Measurements from ENCODE around the gene MEGF11. TPM values are rescaled to one million over a fixed set of nuclear protein-coding genes. Genes with fewer than 3 reads are reported as not detected.

Gene MEGF11
- polyA plus RNA-seq, 3 donors, result not detected

DNA sequence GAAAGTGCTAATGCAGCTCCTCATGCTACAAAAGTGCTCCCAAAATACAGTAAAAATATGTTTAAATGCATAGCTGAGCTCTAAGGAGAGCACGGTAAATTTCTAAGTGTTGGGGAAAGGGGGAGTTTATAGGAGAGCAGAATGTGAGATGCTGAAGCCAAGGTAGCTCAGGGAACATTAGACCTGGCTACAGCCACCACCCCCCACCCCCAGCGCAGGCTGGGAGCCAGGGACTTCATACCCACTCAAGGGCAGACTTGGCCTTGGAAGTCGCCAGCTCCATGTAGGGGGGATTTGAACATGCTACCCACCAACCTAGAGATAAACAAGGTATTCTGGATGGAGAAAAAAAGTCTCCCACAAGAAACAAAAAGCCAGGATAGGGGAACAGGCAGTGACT lies 142.2 kb downstream of the MEGF11 start:
- H3K4me3 ChIP-seq (replicated peaks in 1 of 3; ENCODE audit: low read depth in 2 of 3, low read length in 3 of 3), result no peak overlapping the region
- no peaks in the 10 kb centered on the region for H3K36me3 Mint-ChIP-seq

DNA sequence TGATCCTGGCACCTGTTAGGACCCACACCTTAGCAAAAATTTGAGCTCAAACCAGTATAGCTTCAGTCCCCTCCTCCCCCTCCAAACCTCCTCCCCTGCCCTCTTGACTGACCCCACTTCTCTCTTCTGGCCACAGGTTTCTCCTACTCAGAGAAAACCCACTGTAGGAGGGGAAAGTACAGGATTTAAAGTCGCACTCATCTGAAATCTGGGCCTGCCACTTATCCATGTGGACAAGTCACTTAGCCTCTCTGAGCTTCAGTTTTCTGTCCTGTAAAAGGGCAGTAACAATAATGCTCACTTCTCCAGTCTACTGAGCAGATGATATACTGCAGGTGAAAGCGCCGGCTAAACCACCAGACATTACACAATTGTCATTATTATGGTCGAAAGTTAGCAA lies 142.7 kb downstream of the MEGF11 start:
- H3K27ac ChIP-seq (ENCODE audit: low read depth in 1 of 2, low read length in 2 of 2), result no peak overlapping the region
- no peaks in the 10 kb centered on the region for H3K9me3 ChIP-seq (replicated peaks in 1 of 2; ENCODE audit: control insufficient read depth in 1 of 2, insufficient read depth in 1 of 2, low read length in 2 of 2)
- H3K27ac Mint-ChIP-seq, result no peak overlapping the region
- H3K4me2 ChIP-seq (replicated peaks; ENCODE audit: extremely low read depth, low read length, poor library complexity, severe bottlenecking), result no peak overlapping the region
- H4K20me1 ChIP-seq (ENCODE audit: insufficient read depth, low read length), result no peaks in the 10 kb centered on the region
- WGBS (ENCODE audit: insufficient coverage), result no CpG with 5 or more reads among the region's 4 CpGs
- peaks cover 10 to 22% (median 11%) of the 10 kb centered on the region in 3 donors for H3K27me3 Mint-ChIP-seq (ENCODE audit: low read depth in 3 of 3)
- H3K9me3 Mint-ChIP-seq, result no peaks in the 10 kb centered on the region
- no peaks in the 10 kb centered on the region for H3K36me3 Mint-ChIP-seq
- no peak for DNase-seq
- H3K4me3 Mint-ChIP-seq, result no peak overlapping the region
- peaks cover 2% of the 10 kb centered on the region for H3K4me1 Mint-ChIP-seq
- H2AFZ ChIP-seq (ENCODE audit: insufficient read depth, low read depth, low read length, poor library complexity, severe bottlenecking), result no peak overlapping the region
- no peak overlapping the region for H3K4me3 ChIP-seq (replicated peaks in 1 of 3; ENCODE audit: low read depth in 2 of 3, low read length in 3 of 3)
- TF ChIP-seq, protein P1, sequence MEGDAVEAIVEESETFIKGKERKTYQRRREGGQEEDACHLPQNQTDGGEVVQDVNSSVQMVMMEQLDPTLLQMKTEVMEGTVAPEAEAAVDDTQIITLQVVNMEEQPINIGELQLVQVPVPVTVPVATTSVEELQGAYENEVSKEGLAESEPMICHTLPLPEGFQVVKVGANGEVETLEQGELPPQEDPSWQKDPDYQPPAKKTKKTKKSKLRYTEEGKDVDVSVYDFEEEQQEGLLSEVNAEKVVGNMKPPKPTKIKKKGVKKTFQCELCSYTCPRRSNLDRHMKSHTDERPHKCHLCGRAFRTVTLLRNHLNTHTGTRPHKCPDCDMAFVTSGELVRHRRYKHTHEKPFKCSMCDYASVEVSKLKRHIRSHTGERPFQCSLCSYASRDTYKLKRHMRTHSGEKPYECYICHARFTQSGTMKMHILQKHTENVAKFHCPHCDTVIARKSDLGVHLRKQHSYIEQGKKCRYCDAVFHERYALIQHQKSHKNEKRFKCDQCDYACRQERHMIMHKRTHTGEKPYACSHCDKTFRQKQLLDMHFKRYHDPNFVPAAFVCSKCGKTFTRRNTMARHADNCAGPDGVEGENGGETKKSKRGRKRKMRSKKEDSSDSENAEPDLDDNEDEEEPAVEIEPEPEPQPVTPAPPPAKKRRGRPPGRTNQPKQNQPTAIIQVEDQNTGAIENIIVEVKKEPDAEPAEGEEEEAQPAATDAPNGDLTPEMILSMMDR (IDR thresholded peaks at IDR 0.05), result no peak
- intact Hi-C loops (cut with micrococcal nuclease), result no loop called here
- H3K36me3 ChIP-seq (replicated peaks in 1 of 2; ENCODE audit: control insufficient read depth in 1 of 2, insufficient read depth in 2 of 2, low read length in 2 of 2), result no peaks in the 10 kb centered on the region
- H3K79me2 ChIP-seq (ENCODE audit: insufficient read depth, low read length), result no peaks in the 10 kb centered on the region
- H3K4me1 ChIP-seq (ENCODE audit: control insufficient read depth in 1 of 2, insufficient read depth in 2 of 2, low read length in 2 of 2), result no peaks in the 10 kb centered on the region
- no peak overlapping the region for H3K9ac ChIP-seq (ENCODE audit: insufficient read depth, low read length, poor library complexity, severe bottlenecking)
- H3K27me3 ChIP-seq (ENCODE audit: control insufficient read depth in 2 of 2, insufficient read depth in 2 of 2, low read length in 2 of 2), result no peaks in the 10 kb centered on the region

More for the DNA sequence above, 142.2 kb downstream of the MEGF11 start:
- Histone ChIP-seq H3K27me3 (ENCODE audit: control insufficient read depth in 2 of 2, insufficient read depth in 2 of 2, low read length in 2 of 2) (no peaks in the 10 kb centered on the region), H3K36me3 (replicated peaks in 1 of 2; ENCODE audit: control insufficient read depth in 1 of 2, insufficient read depth in 2 of 2, low read length in 2 of 2) (no peaks in the 10 kb centered on the region), H4K20me1 (ENCODE audit: insufficient read depth, low read length) (no peaks in the 10 kb centered on the region), H3K9ac (ENCODE audit: insufficient read depth, low read length, poor library complexity, severe bottlenecking) (no peak overlapping the region), H3K9me3 (replicated peaks in 1 of 2; ENCODE audit: control insufficient read depth in 1 of 2, insufficient read depth in 1 of 2, low read length in 2 of 2) (no peaks in the 10 kb centered on the region), H2AFZ (ENCODE audit: insufficient read depth, low read depth, low read length, poor library complexity, severe bottlenecking) (no peak overlapping the region), H3K27ac (ENCODE audit: low read depth in 1 of 2, low read length in 2 of 2) (no peak overlapping the region), H3K4me1 (ENCODE audit: control insufficient read depth in 1 of 2, insufficient read depth in 2 of 2, low read length in 2 of 2) (no peaks in the 10 kb centered on the region), H3K79me2 (ENCODE audit: insufficient read depth, low read length) (no peaks in the 10 kb centered on the region), H3K4me2 (replicated peaks; ENCODE audit: extremely low read depth, low read length, poor library complexity, severe bottlenecking) (no peak overlapping the region)
- intact Hi-C loops (cut with micrococcal nuclease), result no loop called here
- Mint-ChIP-seq H3K27me3 (ENCODE audit: low read depth in 3 of 3) (peaks cover 11 to 23% (median 12%) of the 10 kb centered on the region in 3 donors), H3K4me3 (peak overlapping the region in 1 of 2 donors; percentile 6), H3K27ac (no peak overlapping the region), H3K4me1 (peaks cover 2% of the 10 kb centered on the region), H3K9me3 (no peaks in the 10 kb centered on the region)
- no peak for DNase-seq
- WGBS (ENCODE audit: insufficient coverage), result no CpG with 5 or more reads among the region's 3 CpGs
- TF ChIP-seq, protein P1 (IDR thresholded peaks at IDR 0.05), result no peak
